Measurements from ENCODE around the gene FAM222B. TPM values are rescaled to one million over a fixed set of nuclear protein-coding genes. Genes with fewer than 3 reads are reported as not detected.
A peak's percentile ranks its signal among the peaks of the same experiment; 100 is the strongest.

FAM222B gene
- total and polyA plus RNA-seq, 9 of the 15 experiments (the other 6 are each of a cell fraction or from before 2014, with no cell fraction given) = 4.0 to 34.6 (median 7.5) TPM

GRCh38 chr17:28842282-28843012, at the start of gene FAM222B (continued):
- TF ChIP-seq HMGXB4 (CRISPR knock-in tag; IDR thresholded peaks at IDR 0.05) (peak; percentile 90; the same call in 1 of the 2 replicates), CLOCK (CRISPR knock-in tag; IDR thresholded peaks at IDR 0.05; ENCODE audit: borderline replicate concordance) (no peak), ID3 (CRISPR knock-in tag; IDR thresholded peaks at IDR 0.05) (no peak), ID3 (tag; IDR thresholded peaks at IDR 0.05) (no peak), ZNF407 (IDR thresholded peaks at IDR 0.05; ENCODE audit: low read depth) (0 out of 2 replicates have a peak, but pooled peaks have one; percentile 24), SOX6 (IDR thresholded peaks at IDR 0.05) (peak; percentile 13; the same call in 1 of the 2 replicates), COPS2 (conservative IDR thresholded peaks at IDR 0.05) (no peak), HDAC2 (IDR thresholded peaks at IDR 0.05) (peak; percentile 57), ZNF764 (CRISPR knock-in tag; IDR thresholded peaks at IDR 0.05; ENCODE audit: low read depth) (no peak), ZNF431 (CRISPR knock-in tag; IDR thresholded peaks at IDR 0.05) (no peak)

All from K562 (cell line).